OCI-LY3 (cell line): ENCODE data around the gene NFIA.

Experiments
- CTCF ChIP-seq: fragments of 200-600, 300-600 bp; sonication (generic); IDR thresholded peaks from 2 replicates; pipeline ENCODE4 v1.5.1; 2014; ENCODE audit warnings: antibody characterized with exemption, low read length, low read depth
- EZH2phosphoT487 ChIP-seq: fragments of 200-600 bp; shearing (Covaris generic); IDR thresholded peaks from 2 replicates; pipeline ENCODE4 v1.6.1; 2018; ENCODE audit warnings: antibody characterized with exemption, mixed run types, low read depth

- TF ChIP-seq CTCF (no peak), EZH2phosphoT487 (no peak)
Measured at GRCh38 chr1:61230523-61230922, 148.2 kb downstream of the NFIA start.
